Activated T-helper 2 cell treated with anti-CD3 and anti-CD28 coated beads, Interferon-gamma antibody, Interleukin-2, Interleukin-4, amounts not matched to agents 10 μg/mL and 5 μg/mL and 100 μg/mL, durations not matched to agents 14 hours and 24 hours and 36 hours (primary cell): ENCODE data around the gene LCE6A. TPM values are rescaled to one million over a fixed set of nuclear protein-coding genes. Genes with fewer than 3 reads are reported as not detected.

Experiments
- DNase-seq: peaks from one replicate; pipeline ENCODE4 v3.0.0; 2021; ENCODE audit warnings: low spot score
- H3K27ac Mint-ChIP-seq: one replicate; pipeline ENCODE4 v1.8.0; 2021; ENCODE audit warnings: mixed read lengths
- H3K27me3 Mint-ChIP-seq: one replicate; pipeline ENCODE4 v1.8.0; 2021; ENCODE audit warnings: low read depth, mixed read lengths
- H3K36me3 Mint-ChIP-seq: one replicate; pipeline ENCODE4 v1.8.0; 2021; ENCODE audit warnings: low read depth, mixed read lengths
- H3K4me1 Mint-ChIP-seq: one replicate; pipeline ENCODE4 v1.8.0; 2021; ENCODE audit warnings: low read depth, mixed read lengths
- H3K4me3 Mint-ChIP-seq: one replicate; pipeline ENCODE4 v1.8.0; 2021; ENCODE audit warnings: low read depth, mild to moderate bottlenecking, moderate library complexity, mixed read lengths
- H3K9me3 Mint-ChIP-seq: one replicate; pipeline ENCODE4 v1.8.0; 2021; ENCODE audit warnings: mixed read lengths
- intact Hi-C: fragments of 100-400 bp; cut with micrococcal nuclease; formaldehyde crosslinking; loops from one replicate; pipeline ENCODE4 v1.15.1; 2023
- total RNA-seq: library from RNA; stranded (reverse); gene quantifications from 2 replicates; pipeline ENCODE4 v1.2.3, GENCODE V29; 2022

Gene LCE6A
- total RNA-seq, 1 donor from 2014 or later: not detected

- Mint-ChIP-seq H3K4me1 (no peaks in the 10 kb centered on the region), H3K27me3 (peaks cover 2% of the 10 kb centered on the region), H3K4me3 (no peak overlapping the region), H3K27ac (no peak overlapping the region), H3K36me3 (no peaks in the 10 kb centered on the region), H3K9me3 (no peaks in the 10 kb centered on the region)
- intact Hi-C loops: no loop called here
- no peak for DNase-seq
Observed at GRCh38 chr1:152880907-152881306, 38.3 kb downstream of the LCE6A start.

- Mint-ChIP-seq H3K36me3 (no peaks in the 10 kb centered on the region), H3K9me3 (no peaks in the 10 kb centered on the region), H3K4me1 (no peaks in the 10 kb centered on the region), H3K4me3 (no peak overlapping the region), H3K27ac (no peak overlapping the region), H3K27me3 (peaks cover 5% of the 10 kb centered on the region)
- intact Hi-C loops: no loop called here
- no peak for DNase-seq
Observed at GRCh38 chr1:152884085-152884484, 41.4 kb downstream of the LCE6A start.

GRCh38 chr1:152884506-152884905 is 41.9 kb downstream of the LCE6A start:
- Mint-ChIP-seq H3K4me3 (no peak overlapping the region), H3K9me3 (no peaks in the 10 kb centered on the region), H3K4me1 (no peaks in the 10 kb centered on the region), H3K36me3 (no peaks in the 10 kb centered on the region), H3K27me3 (peaks cover 5% of the 10 kb centered on the region), H3K27ac (no peak overlapping the region)
- DNase-seq: no peak
- intact Hi-C loops: no loop called here

- Mint-ChIP-seq H3K27me3 (peaks cover 7% of the 10 kb centered on the region), H3K27ac (no peak overlapping the region), H3K36me3 (no peaks in the 10 kb centered on the region), H3K4me3 (no peak overlapping the region), H3K4me1 (no peaks in the 10 kb centered on the region), H3K9me3 (no peaks in the 10 kb centered on the region)
- no peak for DNase-seq
- intact Hi-C loops: no loop called here
Observed at GRCh38 chr1:152884966-152885624, 42.4 kb downstream of the LCE6A start.

- intact Hi-C loops: no loop called here
- Mint-ChIP-seq H3K4me1 (no peaks in the 10 kb centered on the region), H3K27ac (no peak overlapping the region), H3K36me3 (no peaks in the 10 kb centered on the region), H3K27me3 (peaks cover 9% of the 10 kb centered on the region), H3K9me3 (no peaks in the 10 kb centered on the region), H3K4me3 (no peak overlapping the region)
- no peak for DNase-seq
Observed at GRCh38 chr1:152886085-152886484, 43.4 kb downstream of the LCE6A start.

- intact Hi-C loops: no loop called here
- Mint-ChIP-seq H3K27ac (no peak overlapping the region), H3K4me3 (no peak overlapping the region), H3K27me3 (peaks cover 12% of the 10 kb centered on the region), H3K36me3 (no peaks in the 10 kb centered on the region), H3K9me3 (no peaks in the 10 kb centered on the region), H3K4me1 (no peaks in the 10 kb centered on the region)
- DNase-seq: no peak
Observed at GRCh38 chr1:152886758-152887409, 44.2 kb downstream of the LCE6A start.

GRCh38 chr1:152888126-152888525 is 45.5 kb downstream of the LCE6A start:
- Mint-ChIP-seq H3K4me1 (no peaks in the 10 kb centered on the region), H3K4me3 (no peak overlapping the region), H3K27me3 (peaks cover 15% of the 10 kb centered on the region), H3K9me3 (no peaks in the 10 kb centered on the region), H3K36me3 (no peaks in the 10 kb centered on the region), H3K27ac (no peak overlapping the region)
- intact Hi-C loops: no loop called here
- DNase-seq: no peak

Other genes starting within 250 kb of the LCE6A start
- not detected in 2 replicates for gene LCE3C, start 242.6 kb upstream of the LCE6A start, total RNA-seq
- gene LCE3B, start 229.0 kb upstream of the LCE6A start, total RNA-seq: not detected in 2 replicates
- not detected in 2 replicates for gene LCE3A, start 219.8 kb upstream of the LCE6A start, total RNA-seq
- gene LCE2D, start 179.5 kb upstream of the LCE6A start, total RNA-seq: not detected in 2 replicates
- gene LCE2C, start 167.6 kb upstream of the LCE6A start, total RNA-seq: not detected in 2 replicates
- not detected in 2 replicates for gene LCE2B, start 156.7 kb upstream of the LCE6A start, total RNA-seq
- gene LCE2A, start 144.5 kb upstream of the LCE6A start, total RNA-seq: not detected in 2 replicates
- not detected in 2 replicates for gene LCE4A, start 134.7 kb upstream of the LCE6A start, total RNA-seq
- gene KPRP, start 84.8 kb upstream of the LCE6A start, total RNA-seq: not detected in 2 replicates
- gene LCE1F, start 67.7 kb upstream of the LCE6A start, total RNA-seq: not detected in 2 replicates
- not detected in 2 replicates for gene LCE1E, start 56.6 kb upstream of the LCE6A start, total RNA-seq
- gene LCE1D, start 46.1 kb upstream of the LCE6A start, total RNA-seq: not detected in 2 replicates
- not detected in 2 replicates for gene LCE1C, start 36.2 kb upstream of the LCE6A start, total RNA-seq
- not detected in 2 replicates for gene LCE1B, start 30.9 kb upstream of the LCE6A start, total RNA-seq
- gene LCE1A, start 15.4 kb upstream of the LCE6A start, total RNA-seq: not detected in 2 replicates
- gene LCE7A, start 17.1 kb downstream of the LCE6A start, total RNA-seq: not detected in 2 replicates
- not detected in 2 replicates for gene SMCP, start 35.5 kb downstream of the LCE6A start, total RNA-seq
- not detected in 2 replicates for gene IVL, start 65.7 kb downstream of the LCE6A start, total RNA-seq
- gene SPRR5, start 104.3 kb downstream of the LCE6A start, total RNA-seq: not detected in 2 replicates
- not detected in 2 replicates for gene SPRR4, start 127.8 kb downstream of the LCE6A start, total RNA-seq
- not detected in 2 replicates for gene SPRR1A, start 141.2 kb downstream of the LCE6A start, total RNA-seq
- gene SPRR3, start 158.9 kb downstream of the LCE6A start, total RNA-seq: not detected in 2 replicates
- not detected in 2 replicates for gene SPRR1B, start 188.3 kb downstream of the LCE6A start, total RNA-seq
- not detected in 2 replicates for gene SPRR2D, start 198.3 kb downstream of the LCE6A start, total RNA-seq
- not detected in 2 replicates for gene SPRR2A, start 214.7 kb downstream of the LCE6A start, total RNA-seq
- not detected in 2 replicates for gene SPRR2B, start 228.8 kb downstream of the LCE6A start, total RNA-seq